ENCODE data around the gene FILIP1L. TPM values are rescaled to one million over a fixed set of nuclear protein-coding genes. Genes with fewer than 3 reads are reported as not detected.

Gene FILIP1L
- total and polyA plus RNA-seq, 2 donors from 2014 or later: 5.5 to 25.5 TPM

- Histone ChIP-seq H3K4me3 (ENCODE audit: low read length in 3 of 3) (no peak overlapping the region), H3K9me3 (ENCODE audit: control insufficient read depth in 2 of 3, insufficient read depth in 1 of 3, low read length in 3 of 3) (no peaks in the 10 kb centered on the region), H3K4me1 (ENCODE audit: control insufficient read depth in 2 of 3, insufficient read depth in 2 of 3, low read depth in 1 of 3, low read length in 3 of 3) (peaks cover 0 to 5% (median 5%) of the 10 kb centered on the region in 3 donors), H3K27ac (ENCODE audit: low read depth in 2 of 2, low read length in 2 of 2) (no peak overlapping the region), H3K27me3 (ENCODE audit: control insufficient read depth, insufficient read depth, low read length) (no peaks in the 10 kb centered on the region), H3K36me3 (ENCODE audit: control insufficient read depth in 2 of 3, insufficient read depth in 3 of 3, low read length in 3 of 3) (no peaks in the 10 kb centered on the region), H3K9ac (ENCODE audit: low read length in 3 of 3) (no peak overlapping the region)
- intact Hi-C loops (cut with DNase I): no loop called here
- DNase-seq (no peak), FAIRE-seq (no peak)
- no peak for TF ChIP-seq CTCF (IDR thresholded peaks at IDR 0.05; ENCODE audit: borderline replicate concordance, extremely low read depth, insufficient read depth)
These were observed 212.2 kb downstream of the FILIP1L start for GRCh38 chr3:99902091-99902490.

- intact Hi-C loops (cut with DNase I): no loop called here
- no peaks in the 10 kb centered on the region for H3K9me3 ChIP-seq (ENCODE audit: control insufficient read depth in 2 of 3, insufficient read depth in 1 of 3, low read length in 3 of 3)
- no peak overlapping the region for H3K9ac ChIP-seq (ENCODE audit: low read length in 3 of 3)
- no peaks in the 10 kb centered on the region for H3K27me3 ChIP-seq (ENCODE audit: control insufficient read depth, insufficient read depth, low read length)
- H3K36me3 ChIP-seq (ENCODE audit: control insufficient read depth in 2 of 3, insufficient read depth in 3 of 3, low read length in 3 of 3): no peaks in the 10 kb centered on the region
- no peak for DNase-seq
- FAIRE-seq: peak; percentile 25
- H3K4me1 ChIP-seq (ENCODE audit: control insufficient read depth in 2 of 3, insufficient read depth in 2 of 3, low read depth in 1 of 3, low read length in 3 of 3): peaks cover 0 to 5% (median 5%) of the 10 kb centered on the region in 3 donors
- no peak for TF ChIP-seq CTCF (IDR thresholded peaks at IDR 0.05; ENCODE audit: borderline replicate concordance, extremely low read depth, insufficient read depth)
- peak overlapping the region in 2 of 3 donors; percentile 16 to 40 for H3K4me3 ChIP-seq (ENCODE audit: low read length in 3 of 3)
- H3K27ac ChIP-seq (ENCODE audit: low read depth in 2 of 2, low read length in 2 of 2): peak overlapping the region in 1 of 2 donors; percentile 51
These were observed 212.9 kb downstream of the FILIP1L start for GRCh38 chr3:99901200-99901926.

GRCh38 chr3:99900248-99900647 is 214.1 kb downstream of the FILIP1L start:
- Histone ChIP-seq H3K9me3 (ENCODE audit: control insufficient read depth in 2 of 3, insufficient read depth in 1 of 3, low read length in 3 of 3) (no peaks in the 10 kb centered on the region), H3K4me1 (ENCODE audit: control insufficient read depth in 2 of 3, insufficient read depth in 2 of 3, low read depth in 1 of 3, low read length in 3 of 3) (peaks cover 0 to 5% (median 5%) of the 10 kb centered on the region in 3 donors), H3K27ac (ENCODE audit: low read depth in 2 of 2, low read length in 2 of 2) (no peak overlapping the region), H3K36me3 (ENCODE audit: control insufficient read depth in 2 of 3, insufficient read depth in 3 of 3, low read length in 3 of 3) (no peaks in the 10 kb centered on the region), H3K9ac (ENCODE audit: low read length in 3 of 3) (no peak overlapping the region), H3K27me3 (ENCODE audit: control insufficient read depth, insufficient read depth, low read length) (no peaks in the 10 kb centered on the region), H3K4me3 (ENCODE audit: low read length in 3 of 3) (no peak overlapping the region)
- DNase-seq (no peak), FAIRE-seq (no peak)
- TF ChIP-seq CTCF (IDR thresholded peaks at IDR 0.05; ENCODE audit: borderline replicate concordance, extremely low read depth, insufficient read depth): no peak
- intact Hi-C loops (cut with DNase I): no loop called here
